ENCODE measurements around the gene TNXB.
"Not testable (repeated sequence)": the region's sequence is repeated elsewhere in the genome, so short reads cannot be mapped to it uniquely, and the experiment has no call there.

Gene TNXB

DNA sequence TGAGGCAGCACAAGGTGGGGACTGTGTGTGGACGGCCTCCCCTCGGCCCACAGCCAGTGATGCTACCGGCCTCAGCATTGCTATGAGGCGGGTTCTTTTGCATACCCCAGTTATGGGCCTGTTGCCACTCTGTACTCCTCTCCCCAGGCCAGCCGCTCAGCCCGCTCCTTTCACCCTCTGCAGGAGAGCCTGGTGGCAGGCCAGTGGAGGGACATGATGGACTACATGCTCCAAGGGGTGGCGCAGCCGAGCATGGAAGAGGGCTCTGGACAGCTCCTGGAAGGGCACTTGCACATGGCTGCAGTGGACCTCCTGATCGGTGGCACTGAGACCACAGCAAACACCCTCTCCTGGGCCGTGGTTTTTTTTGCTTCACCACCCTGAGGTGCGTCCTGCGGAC, 102.1 kb downstream of the TNXB start:
- not testable (repeated sequence) for H3K4me3 ChIP-seq (ENCODE audit: low read depth, low read length); H3K79me2 ChIP-seq (ENCODE audit: control insufficient read depth, insufficient read depth, low read length, poor library complexity); H3K4me2 ChIP-seq (ENCODE audit: low read length); H3K79me1 ChIP-seq (ENCODE audit: low read length); H3K9me3 ChIP-seq (ENCODE audit: insufficient read depth, low read depth, low read length); H3K4me1 ChIP-seq (ENCODE audit: control insufficient read depth in 1 of 2, insufficient read depth in 2 of 2, low read length in 2 of 2); H2BK5ac ChIP-seq (ENCODE audit: low read depth, low read length, poor library complexity); H3K23ac ChIP-seq (ENCODE audit: low read length); H4K8ac ChIP-seq (ENCODE audit: low read depth, low read length); H2BK12ac ChIP-seq (ENCODE audit: low read length); H3K27me3 ChIP-seq (ENCODE audit: insufficient read depth, low read length); H3K9ac ChIP-seq (ENCODE audit: low read length); H3K18ac ChIP-seq (ENCODE audit: low read length); DNase-seq; H3K36me3 ChIP-seq (ENCODE audit: control insufficient read depth in 1 of 2, insufficient read depth in 2 of 2, low read length in 2 of 2); H4K12ac ChIP-seq (ENCODE audit: low read depth, low read length); H3K27ac ChIP-seq (ENCODE audit: low read depth, low read length); H3K4ac ChIP-seq (ENCODE audit: low read depth, low read length); H2BK120ac ChIP-seq (ENCODE audit: insufficient read depth, low read length, poor library complexity); H2AFZ ChIP-seq (ENCODE audit: insufficient read depth, low read length, poor library complexity); H3K14ac ChIP-seq (ENCODE audit: low read length); H2AK5ac ChIP-seq (ENCODE audit: low read length); H4K91ac ChIP-seq (ENCODE audit: low read depth, low read length)
- WGBS (ENCODE audit: extremely low coverage, insufficient coverage, insufficient read length): no CpG with 5 or more reads among the region's 12 CpGs

DNA sequence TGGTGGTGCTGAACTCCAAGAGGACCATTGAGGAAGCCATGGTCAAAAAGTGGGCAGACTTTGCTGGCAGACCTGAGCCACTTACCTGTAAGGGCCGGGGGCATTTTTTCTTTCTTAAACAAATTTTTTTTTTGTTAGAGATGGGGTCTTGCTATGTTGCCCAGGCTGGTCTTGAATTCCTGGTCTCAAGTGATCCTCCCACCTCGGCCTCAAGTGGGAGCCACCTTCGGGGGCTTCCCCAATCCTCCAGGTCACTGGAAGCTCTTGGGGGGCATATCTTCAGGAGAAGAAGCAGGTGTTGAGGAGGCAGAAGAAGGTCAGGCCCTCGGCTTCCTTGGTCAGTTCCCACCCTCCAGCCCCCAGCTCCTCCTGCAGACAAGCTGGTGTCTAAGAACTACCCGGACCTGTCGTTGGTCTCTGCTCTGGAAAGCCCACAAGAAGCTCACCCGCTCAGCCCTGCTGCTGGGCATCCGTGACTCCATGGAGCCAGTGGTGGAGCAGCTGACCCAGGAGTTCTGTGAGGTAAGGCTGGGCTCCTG, 103.1 kb downstream of the TNXB start:
- H2AFZ ChIP-seq (ENCODE audit: insufficient read depth, low read length, poor library complexity); H3K27me3 ChIP-seq (ENCODE audit: insufficient read depth, low read length); H3K14ac ChIP-seq (ENCODE audit: low read length); H3K4me1 ChIP-seq (ENCODE audit: control insufficient read depth in 1 of 2, insufficient read depth in 2 of 2, low read length in 2 of 2); H3K9me3 ChIP-seq (ENCODE audit: insufficient read depth, low read depth, low read length); H3K4me2 ChIP-seq (ENCODE audit: low read length); H4K8ac ChIP-seq (ENCODE audit: low read depth, low read length); H2BK5ac ChIP-seq (ENCODE audit: low read depth, low read length, poor library complexity); H2AK5ac ChIP-seq (ENCODE audit: low read length); H3K79me1 ChIP-seq (ENCODE audit: low read length); H3K4me3 ChIP-seq (ENCODE audit: low read depth, low read length); H3K18ac ChIP-seq (ENCODE audit: low read length); H3K36me3 ChIP-seq (ENCODE audit: control insufficient read depth in 1 of 2, insufficient read depth in 2 of 2, low read length in 2 of 2); H3K9ac ChIP-seq (ENCODE audit: low read length); H4K91ac ChIP-seq (ENCODE audit: low read depth, low read length); DNase-seq; H3K27ac ChIP-seq (ENCODE audit: low read depth, low read length); H2BK12ac ChIP-seq (ENCODE audit: low read length); H4K12ac ChIP-seq (ENCODE audit: low read depth, low read length); H2BK120ac ChIP-seq (ENCODE audit: insufficient read depth, low read length, poor library complexity); H3K4ac ChIP-seq (ENCODE audit: low read depth, low read length); H3K79me2 ChIP-seq (ENCODE audit: control insufficient read depth, insufficient read depth, low read length, poor library complexity); H3K23ac ChIP-seq (ENCODE audit: low read length): not testable (repeated sequence)
- no CpG with 5 or more reads among the region's 8 CpGs for WGBS (ENCODE audit: extremely low coverage, insufficient coverage, insufficient read length)

DNA sequence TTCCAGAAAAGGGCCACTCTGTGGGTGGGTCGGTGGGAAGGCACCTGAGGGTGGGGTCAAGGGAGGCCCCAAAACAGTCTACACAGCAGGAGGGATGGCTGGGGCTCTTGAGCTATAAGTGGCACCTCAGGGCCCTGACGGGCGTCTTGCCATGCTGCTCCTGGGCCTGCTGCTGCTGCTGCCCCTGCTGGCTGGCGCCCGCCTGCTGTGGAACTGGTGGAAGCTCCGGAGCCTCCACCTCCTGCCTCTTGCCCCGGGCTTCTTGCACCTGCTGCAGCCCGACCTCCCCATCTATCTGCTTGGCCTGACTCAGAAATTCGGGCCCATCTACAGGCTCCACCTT, 103.6 kb downstream of the TNXB start:
- H2AFZ ChIP-seq (ENCODE audit: insufficient read depth, low read length, poor library complexity); H3K79me1 ChIP-seq (ENCODE audit: low read length); H2BK12ac ChIP-seq (ENCODE audit: low read length); H2AK5ac ChIP-seq (ENCODE audit: low read length); H3K4me2 ChIP-seq (ENCODE audit: low read length); H3K18ac ChIP-seq (ENCODE audit: low read length); H3K27me3 ChIP-seq (ENCODE audit: insufficient read depth, low read length); DNase-seq; H4K12ac ChIP-seq (ENCODE audit: low read depth, low read length); H2BK5ac ChIP-seq (ENCODE audit: low read depth, low read length, poor library complexity); H2BK120ac ChIP-seq (ENCODE audit: insufficient read depth, low read length, poor library complexity); H3K9ac ChIP-seq (ENCODE audit: low read length); H3K79me2 ChIP-seq (ENCODE audit: control insufficient read depth, insufficient read depth, low read length, poor library complexity); H3K14ac ChIP-seq (ENCODE audit: low read length); H3K4me3 ChIP-seq (ENCODE audit: low read depth, low read length); H3K36me3 ChIP-seq (ENCODE audit: control insufficient read depth in 1 of 2, insufficient read depth in 2 of 2, low read length in 2 of 2); H4K8ac ChIP-seq (ENCODE audit: low read depth, low read length); H4K91ac ChIP-seq (ENCODE audit: low read depth, low read length); H3K4me1 ChIP-seq (ENCODE audit: control insufficient read depth in 1 of 2, insufficient read depth in 2 of 2, low read length in 2 of 2); H3K4ac ChIP-seq (ENCODE audit: low read depth, low read length); H3K9me3 ChIP-seq (ENCODE audit: insufficient read depth, low read depth, low read length); H3K27ac ChIP-seq (ENCODE audit: low read depth, low read length); H3K23ac ChIP-seq (ENCODE audit: low read length): not testable (repeated sequence)
- no CpG with 5 or more reads among the region's 9 CpGs for WGBS (ENCODE audit: extremely low coverage, insufficient coverage, insufficient read length)

DNA sequence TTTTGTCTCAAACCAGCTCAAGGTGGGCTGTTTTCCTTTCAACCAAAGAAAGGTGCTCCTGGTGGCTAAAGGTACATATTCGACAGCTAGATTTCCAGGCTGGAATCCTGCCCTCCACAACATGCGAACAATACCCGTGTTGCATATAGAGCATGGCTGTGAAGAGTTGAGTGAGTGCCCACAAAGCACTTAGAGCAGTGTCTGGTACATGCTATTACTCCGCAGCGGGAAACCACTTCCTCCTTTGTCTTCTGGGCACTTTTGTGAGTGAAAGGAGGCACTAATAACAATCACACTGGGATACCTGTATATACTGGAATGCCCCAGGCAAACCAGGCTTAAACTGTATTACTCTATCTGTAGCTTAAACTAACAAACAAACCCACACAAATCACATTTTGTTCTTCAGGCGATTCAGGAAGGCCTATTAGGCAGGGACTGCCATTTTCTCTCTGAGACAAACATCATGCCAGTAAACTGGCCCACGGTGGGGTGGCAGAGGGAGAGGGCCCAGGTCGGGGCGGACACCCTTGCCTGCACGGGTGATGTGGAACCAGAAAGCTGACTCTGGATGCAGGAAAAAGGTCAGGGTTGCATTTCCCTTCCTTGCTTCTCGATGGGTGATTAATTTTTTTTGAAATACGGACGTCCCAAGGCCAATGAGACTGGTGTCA, 104.1 kb downstream of the TNXB start:
- H4K91ac ChIP-seq (ENCODE audit: low read depth, low read length); H3K27ac ChIP-seq (ENCODE audit: low read depth, low read length); H3K79me1 ChIP-seq (ENCODE audit: low read length); H4K8ac ChIP-seq (ENCODE audit: low read depth, low read length); H2BK12ac ChIP-seq (ENCODE audit: low read length); DNase-seq; H3K18ac ChIP-seq (ENCODE audit: low read length); H3K9ac ChIP-seq (ENCODE audit: low read length); H3K4me1 ChIP-seq (ENCODE audit: control insufficient read depth in 1 of 2, insufficient read depth in 2 of 2, low read length in 2 of 2); H2BK120ac ChIP-seq (ENCODE audit: insufficient read depth, low read length, poor library complexity); H4K12ac ChIP-seq (ENCODE audit: low read depth, low read length); H3K79me2 ChIP-seq (ENCODE audit: control insufficient read depth, insufficient read depth, low read length, poor library complexity); H3K4ac ChIP-seq (ENCODE audit: low read depth, low read length); H3K23ac ChIP-seq (ENCODE audit: low read length); H3K4me2 ChIP-seq (ENCODE audit: low read length); H3K9me3 ChIP-seq (ENCODE audit: insufficient read depth, low read depth, low read length); H2AFZ ChIP-seq (ENCODE audit: insufficient read depth, low read length, poor library complexity); H2BK5ac ChIP-seq (ENCODE audit: low read depth, low read length, poor library complexity); H2AK5ac ChIP-seq (ENCODE audit: low read length); H3K27me3 ChIP-seq (ENCODE audit: insufficient read depth, low read length); H3K36me3 ChIP-seq (ENCODE audit: control insufficient read depth in 1 of 2, insufficient read depth in 2 of 2, low read length in 2 of 2); H3K14ac ChIP-seq (ENCODE audit: low read length); H3K4me3 ChIP-seq (ENCODE audit: low read depth, low read length): not testable (repeated sequence)
- no CpG with 5 or more reads among the region's 13 CpGs for WGBS (ENCODE audit: extremely low coverage, insufficient coverage, insufficient read length)
